ENCODE data around the gene TUFT1.
"Not testable (repeated sequence)": the region's sequence is repeated elsewhere in the genome, so short reads cannot be mapped to it uniquely, and the experiment has no call there.

Gene TUFT1

GRCh38 chr1:151519667-151520066 lies 20.4 kb upstream of the TUFT1 start:
- no peak for TF ChIP-seq CTCF (IDR thresholded peaks at IDR 0.05; ENCODE audit: insufficient read depth, missing control alignments)
- FAIRE-seq (no peak), DNase-seq (ENCODE audit: insufficient read length, low spot score) (no peak)

GRCh38 chr1:151520359-151520758 lies 19.8 kb upstream of the TUFT1 start:
- FAIRE-seq (no peak), DNase-seq (ENCODE audit: insufficient read length, low spot score) (no peak)
- TF ChIP-seq CTCF (IDR thresholded peaks at IDR 0.05; ENCODE audit: insufficient read depth, missing control alignments) = no peak

DNA sequence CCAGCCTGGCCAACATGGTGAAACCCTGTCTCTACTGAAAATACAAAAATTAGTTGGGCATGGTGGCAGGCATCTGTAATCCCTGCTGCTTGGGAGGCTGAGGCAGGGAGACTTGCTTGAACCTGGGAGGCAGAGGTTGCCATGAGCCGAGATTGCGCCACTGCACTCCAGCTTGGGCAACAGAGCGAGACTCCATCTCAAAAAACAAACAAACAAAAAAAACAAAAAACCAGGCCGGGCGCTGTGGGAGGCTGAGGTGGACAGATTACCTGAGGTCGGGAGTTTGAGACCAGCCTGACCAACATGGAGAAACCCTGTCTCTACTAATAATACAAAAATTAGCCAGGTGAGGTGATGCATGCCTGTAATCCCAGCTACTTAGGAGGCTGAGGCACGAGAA lies 17.7 kb upstream of the TUFT1 start:
- FAIRE-seq; DNase-seq (ENCODE audit: insufficient read length, low spot score): not testable (repeated sequence)

GRCh38 chr1:151523326-151523725 lies 16.8 kb upstream of the TUFT1 start:
- DNase-seq (ENCODE audit: insufficient read length, low spot score) (no peak), FAIRE-seq (no peak)
- no peak for TF ChIP-seq CTCF (IDR thresholded peaks at IDR 0.05; ENCODE audit: insufficient read depth, missing control alignments)

GRCh38 chr1:151524736-151525135 lies 15.4 kb upstream of the TUFT1 start:
- no peak for FAIRE-seq
- no peak for TF ChIP-seq CTCF (IDR thresholded peaks at IDR 0.05; ENCODE audit: insufficient read depth, missing control alignments)
- no peak for DNase-seq (ENCODE audit: insufficient read length, low spot score)

GRCh38 chr1:151526735-151527525 lies 13.2 kb upstream of the TUFT1 start:
- DNase-seq (ENCODE audit: insufficient read length, low spot score) (no peak), FAIRE-seq (no peak)
- no peak for TF ChIP-seq CTCF (IDR thresholded peaks at IDR 0.05; ENCODE audit: insufficient read depth, missing control alignments)

DNA sequence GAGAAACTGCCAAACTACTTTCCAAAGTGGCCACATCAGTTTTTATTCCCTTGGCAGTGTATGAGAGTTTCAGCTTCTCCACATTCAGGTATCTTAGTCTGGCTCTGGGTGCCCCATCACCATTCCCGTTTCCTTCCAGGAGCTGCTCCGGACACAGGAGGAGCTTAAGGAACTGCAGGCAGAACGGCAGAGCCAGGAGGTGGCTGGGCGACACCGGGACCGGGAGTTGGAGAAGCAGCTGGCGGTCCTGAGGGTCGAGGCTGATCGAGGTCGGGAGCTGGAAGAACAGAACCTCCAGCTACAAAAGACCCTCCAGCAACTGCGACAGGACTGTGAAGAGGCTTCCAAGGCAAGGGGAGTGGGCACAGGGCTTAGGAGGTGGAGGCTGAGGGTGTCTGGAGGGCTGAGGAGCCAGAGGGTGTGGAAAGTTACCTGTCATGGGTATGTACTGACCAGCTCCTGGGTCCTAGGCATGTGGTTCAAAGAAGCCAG lies 10.9 kb upstream of the TUFT1 start:
- FAIRE-seq = no peak

More for the DNA sequence above, 10.9 kb upstream of the TUFT1 start:
- TF ChIP-seq CTCF (IDR thresholded peaks at IDR 0.05; ENCODE audit: insufficient read depth, missing control alignments) = no peak
- no peak for DNase-seq (ENCODE audit: insufficient read length, low spot score)

Measured in D721Med (cell line).